Measurements from ENCODE around the gene PTPN7.

DNA sequence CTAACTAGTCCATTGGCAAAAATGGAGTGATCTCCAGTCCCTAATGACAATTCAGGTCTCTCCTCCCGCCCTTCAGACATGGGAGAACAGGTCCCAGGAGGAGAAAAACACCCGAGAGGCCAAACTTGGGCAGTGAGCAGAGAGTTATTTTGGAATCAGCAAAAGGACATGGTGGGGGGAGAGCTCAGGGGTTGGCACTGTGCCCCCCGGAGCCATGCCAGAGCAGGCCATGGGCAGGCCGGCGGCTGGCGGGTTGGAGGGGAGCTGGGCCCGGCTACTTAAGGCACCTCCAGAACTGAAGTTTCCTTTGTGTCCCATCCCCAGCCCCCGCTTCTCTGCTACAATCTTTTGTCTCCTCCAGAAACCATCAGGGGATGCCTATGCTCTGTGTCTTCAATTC lies 40.3 kb upstream of the PTPN7 start:
- TF ChIP-seq ATF2 (tag by site-specific recombination; IDR thresholded peaks at IDR 0.05; ENCODE audit: low read depth) (no peak), CTCF (tag by site-specific recombination; IDR thresholded peaks at IDR 0.05) (no peak)

Measured in HEK293 (cell line).